ENCODE measurements around the gene ARHGEF40. TPM values are rescaled to one million over a fixed set of nuclear protein-coding genes. Genes with fewer than 3 reads are reported as not detected.
A peak's percentile ranks its signal among the peaks of the same experiment; 100 is the strongest.

Gene ARHGEF40
- total RNA-seq, 1 experiment from 2014 or later, result 71.4 TPM

DNA sequence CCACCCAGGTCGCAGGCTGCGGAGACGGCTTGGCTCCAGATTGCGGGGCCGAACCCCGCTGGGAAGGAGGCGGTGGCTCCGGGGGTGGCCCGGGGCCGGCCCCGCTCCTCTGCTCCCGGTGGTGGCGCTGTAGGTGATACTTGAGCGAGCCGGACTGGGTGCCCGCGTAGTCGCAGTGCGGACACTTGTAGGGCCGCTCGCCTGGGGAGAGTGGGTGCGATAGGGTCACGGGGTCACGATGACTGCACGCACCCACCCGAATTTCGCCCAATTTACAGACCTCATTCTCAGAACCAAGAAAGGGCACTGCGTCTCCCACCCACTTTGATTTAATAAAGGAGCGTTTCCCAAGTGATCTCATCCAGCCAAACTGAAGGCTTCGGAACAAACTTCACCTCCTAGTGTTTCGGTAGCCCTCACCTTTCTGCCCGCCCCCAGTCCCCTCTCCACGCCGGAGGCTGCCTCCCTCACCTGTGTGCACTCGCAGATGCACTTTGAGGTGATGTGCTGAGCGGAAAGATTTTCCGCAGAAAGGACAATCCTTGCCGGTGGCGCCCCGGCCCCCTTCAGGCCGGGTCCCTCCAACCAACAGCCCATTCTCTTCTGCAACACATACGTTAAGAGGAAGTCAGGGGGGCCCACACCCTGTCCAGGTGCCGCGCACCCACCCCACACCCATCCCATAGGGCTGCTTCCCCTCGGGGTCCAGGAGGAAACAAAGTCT, 21.0 kb downstream of the ARHGEF40 start:
- H4K20me1 ChIP-seq (ENCODE audit: control insufficient read depth, insufficient read depth, insufficient read length), result no peaks in the 10 kb centered on the region
- H3K4me1 ChIP-seq (ENCODE audit: insufficient read depth, low read length), result peaks cover 8% of the 10 kb centered on the region
- H2BK120ac ChIP-seq (ENCODE audit: low read depth, low read length, poor library complexity, severe bottlenecking), result no peak overlapping the region
- H3K14ac ChIP-seq (ENCODE audit: insufficient read depth, low read length), result no peak overlapping the region
- H2AK5ac ChIP-seq (ENCODE audit: insufficient read length, low read length), result no peak overlapping the region
- H2AFZ ChIP-seq (ENCODE audit: low read length), result no peak overlapping the region
- H3K23me2 ChIP-seq (ENCODE audit: insufficient read length, low read depth, low read length, poor library complexity, severe bottlenecking), result peaks cover 5% of the 10 kb centered on the region
- peaks cover 48 to 66% (median 62%) of the 10 kb centered on the region in 3 experiments for H3K36me3 Mint-ChIP-seq (ENCODE audit: insufficient read depth in 1 of 3, low read depth in 3 of 3)
- H3K9me3 Mint-ChIP-seq, result no peaks in the 10 kb centered on the region; a peak in 3 of 5 replicates
- H3K4me3 Mint-ChIP-seq, result peak overlapping the region in 1 of 2 experiments; percentile 22; a peak in 2 of 5 replicates
- H4K5ac ChIP-seq (ENCODE audit: insufficient read length, low read depth, low read length), result no peak overlapping the region
- no peaks in the 10 kb centered on the region for H3K79me1 ChIP-seq (ENCODE audit: insufficient read depth, low read depth, low read length, poor library complexity, severe bottlenecking)
- no peak overlapping the region for H3K18ac ChIP-seq (ENCODE audit: insufficient read length, low read depth, low read length)
- H2BK5ac ChIP-seq (ENCODE audit: insufficient read length, low read length), result no peak overlapping the region
- H3K9me3 ChIP-seq (ENCODE audit: control insufficient read depth, low read depth, low read length), result no peaks in the 10 kb centered on the region
- TF ChIP-seq, protein P1, sequence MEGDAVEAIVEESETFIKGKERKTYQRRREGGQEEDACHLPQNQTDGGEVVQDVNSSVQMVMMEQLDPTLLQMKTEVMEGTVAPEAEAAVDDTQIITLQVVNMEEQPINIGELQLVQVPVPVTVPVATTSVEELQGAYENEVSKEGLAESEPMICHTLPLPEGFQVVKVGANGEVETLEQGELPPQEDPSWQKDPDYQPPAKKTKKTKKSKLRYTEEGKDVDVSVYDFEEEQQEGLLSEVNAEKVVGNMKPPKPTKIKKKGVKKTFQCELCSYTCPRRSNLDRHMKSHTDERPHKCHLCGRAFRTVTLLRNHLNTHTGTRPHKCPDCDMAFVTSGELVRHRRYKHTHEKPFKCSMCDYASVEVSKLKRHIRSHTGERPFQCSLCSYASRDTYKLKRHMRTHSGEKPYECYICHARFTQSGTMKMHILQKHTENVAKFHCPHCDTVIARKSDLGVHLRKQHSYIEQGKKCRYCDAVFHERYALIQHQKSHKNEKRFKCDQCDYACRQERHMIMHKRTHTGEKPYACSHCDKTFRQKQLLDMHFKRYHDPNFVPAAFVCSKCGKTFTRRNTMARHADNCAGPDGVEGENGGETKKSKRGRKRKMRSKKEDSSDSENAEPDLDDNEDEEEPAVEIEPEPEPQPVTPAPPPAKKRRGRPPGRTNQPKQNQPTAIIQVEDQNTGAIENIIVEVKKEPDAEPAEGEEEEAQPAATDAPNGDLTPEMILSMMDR (conservative IDR thresholded peaks at IDR 0.05), result no peak
- H3K27me3 Mint-ChIP-seq (ENCODE audit: low read depth), result peaks cover 2% of the 10 kb centered on the region
- no peak overlapping the region for H3K27ac ChIP-seq (ENCODE audit: insufficient read length, low read depth, low read length)
- no peak overlapping the region for H3T11ph ChIP-seq (ENCODE audit: low read length)
- no peak overlapping the region for H4K8ac ChIP-seq (replicated peaks; ENCODE audit: insufficient read length, low read depth, low read length)
- DNase-seq, result no peak
- no peak overlapping the region for H3K4ac ChIP-seq (ENCODE audit: low read depth, low read length)
- no CpG with 5 or more reads among the region's 45 CpGs for WGBS (ENCODE audit: extremely low coverage, insufficient read length, low lambda C conversion rate)
- no peak overlapping the region for H2BK12ac ChIP-seq (ENCODE audit: insufficient read length, low read depth, low read length)
- H3K4me2 ChIP-seq (ENCODE audit: insufficient read depth, insufficient read length, low read length), result no peak overlapping the region
- H4K91ac ChIP-seq (ENCODE audit: insufficient read length, low read depth, low read length), result no peak overlapping the region
- H3K79me2 ChIP-seq (ENCODE audit: insufficient read depth, low read length), result 0 out of 2 replicates have a peak, but pooled peaks cover under 1% of the 10 kb centered on the region
- no peak overlapping the region for H3K56ac ChIP-seq (ENCODE audit: insufficient read length, low read depth, low read length)
- H3K23ac ChIP-seq (ENCODE audit: insufficient read length, low read depth, low read length), result no peak overlapping the region
- peak overlapping the region; percentile 11 to 93 (median 81); a peak in 4 of 7 replicates for H3K27ac Mint-ChIP-seq
- H3K4me1 Mint-ChIP-seq, result peaks cover 57% of the 10 kb centered on the region in 2 experiments
- H3K27me3 ChIP-seq (ENCODE audit: insufficient read depth, low read length), result no peaks in the 10 kb centered on the region
- H2BK20ac ChIP-seq (ENCODE audit: low read depth, low read length, poor library complexity, severe bottlenecking), result no peak overlapping the region
- no peak overlapping the region for H2BK15ac ChIP-seq (ENCODE audit: low read depth, low read length)
- no peak overlapping the region for H3K9ac ChIP-seq (ENCODE audit: extremely low read depth, insufficient read length, low read length)
